ENCODE results near the gene PRXL2C.
"Not testable (repeated sequence)": the region's sequence is repeated elsewhere in the genome, so short reads cannot be mapped to it uniquely, and the experiment has no call there.

DNA sequence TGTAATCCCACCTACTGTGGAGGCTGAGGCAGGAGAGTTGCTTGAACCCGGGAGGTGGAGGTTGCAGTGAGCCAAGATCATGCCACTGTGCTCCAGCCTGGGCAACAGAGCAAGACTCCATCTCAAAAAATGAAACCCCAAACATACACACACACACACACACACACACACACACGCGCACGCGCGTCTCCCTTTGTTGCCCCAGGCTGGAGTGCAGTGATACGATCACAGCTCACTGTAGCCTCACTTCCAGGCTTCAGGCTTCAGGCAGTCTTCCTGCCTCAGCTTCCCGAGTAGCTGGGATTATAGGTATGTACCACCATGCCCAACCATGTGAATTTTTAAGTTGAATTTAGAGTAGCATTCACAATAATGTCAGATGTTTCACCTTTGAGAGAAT lies 21.5 kb downstream of the PRXL2C start:
- TF ChIP-seq SIN3A (IDR thresholded peaks at IDR 0.05; ENCODE audit: borderline replicate concordance, low read depth, low read length); RAD21 (IDR thresholded peaks at IDR 0.05; ENCODE audit: low read length); EP300 (IDR thresholded peaks at IDR 0.05; ENCODE audit: borderline replicate concordance in 1 of 2, low read depth in 1 of 2, low read length in 1 of 2); FOXJ3 (CRISPR knock-in tag; IDR thresholded peaks at IDR 0.05); TAF1 (IDR thresholded peaks at IDR 0.05; ENCODE audit: borderline replicate concordance, low read depth, low read length): not testable (repeated sequence)
- TF ChIP-seq, protein P1, sequence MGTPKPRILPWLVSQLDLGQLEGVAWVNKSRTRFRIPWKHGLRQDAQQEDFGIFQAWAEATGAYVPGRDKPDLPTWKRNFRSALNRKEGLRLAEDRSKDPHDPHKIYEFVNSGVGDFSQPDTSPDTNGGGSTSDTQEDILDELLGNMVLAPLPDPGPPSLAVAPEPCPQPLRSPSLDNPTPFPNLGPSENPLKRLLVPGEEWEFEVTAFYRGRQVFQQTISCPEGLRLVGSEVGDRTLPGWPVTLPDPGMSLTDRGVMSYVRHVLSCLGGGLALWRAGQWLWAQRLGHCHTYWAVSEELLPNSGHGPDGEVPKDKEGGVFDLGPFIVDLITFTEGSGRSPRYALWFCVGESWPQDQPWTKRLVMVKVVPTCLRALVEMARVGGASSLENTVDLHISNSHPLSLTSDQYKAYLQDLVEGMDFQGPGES (IDR thresholded peaks at IDR 0.05; ENCODE audit: low read depth, low read length) = not testable (repeated sequence)
- TF ChIP-seq, protein P2, sequence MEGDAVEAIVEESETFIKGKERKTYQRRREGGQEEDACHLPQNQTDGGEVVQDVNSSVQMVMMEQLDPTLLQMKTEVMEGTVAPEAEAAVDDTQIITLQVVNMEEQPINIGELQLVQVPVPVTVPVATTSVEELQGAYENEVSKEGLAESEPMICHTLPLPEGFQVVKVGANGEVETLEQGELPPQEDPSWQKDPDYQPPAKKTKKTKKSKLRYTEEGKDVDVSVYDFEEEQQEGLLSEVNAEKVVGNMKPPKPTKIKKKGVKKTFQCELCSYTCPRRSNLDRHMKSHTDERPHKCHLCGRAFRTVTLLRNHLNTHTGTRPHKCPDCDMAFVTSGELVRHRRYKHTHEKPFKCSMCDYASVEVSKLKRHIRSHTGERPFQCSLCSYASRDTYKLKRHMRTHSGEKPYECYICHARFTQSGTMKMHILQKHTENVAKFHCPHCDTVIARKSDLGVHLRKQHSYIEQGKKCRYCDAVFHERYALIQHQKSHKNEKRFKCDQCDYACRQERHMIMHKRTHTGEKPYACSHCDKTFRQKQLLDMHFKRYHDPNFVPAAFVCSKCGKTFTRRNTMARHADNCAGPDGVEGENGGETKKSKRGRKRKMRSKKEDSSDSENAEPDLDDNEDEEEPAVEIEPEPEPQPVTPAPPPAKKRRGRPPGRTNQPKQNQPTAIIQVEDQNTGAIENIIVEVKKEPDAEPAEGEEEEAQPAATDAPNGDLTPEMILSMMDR (IDR thresholded peaks at IDR 0.05) = not testable (repeated sequence)
- TF ChIP-seq, protein P3, sequence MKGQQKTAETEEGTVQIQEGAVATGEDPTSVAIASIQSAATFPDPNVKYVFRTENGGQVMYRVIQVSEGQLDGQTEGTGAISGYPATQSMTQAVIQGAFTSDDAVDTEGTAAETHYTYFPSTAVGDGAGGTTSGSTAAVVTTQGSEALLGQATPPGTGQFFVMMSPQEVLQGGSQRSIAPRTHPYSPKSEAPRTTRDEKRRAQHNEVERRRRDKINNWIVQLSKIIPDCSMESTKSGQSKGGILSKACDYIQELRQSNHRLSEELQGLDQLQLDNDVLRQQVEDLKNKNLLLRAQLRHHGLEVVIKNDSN (IDR thresholded peaks at IDR 0.05; ENCODE audit: borderline replicate concordance, low read depth) = not testable (repeated sequence)
